ENCODE results near the gene CDRT4. TPM values are rescaled to one million over a fixed set of nuclear protein-coding genes. Genes with fewer than 3 reads are reported as not detected.

Gene CDRT4
- total and polyA plus RNA-seq, 2 experiments from 2014 or later: 6.5 to 13.0 TPM

GRCh38 chr17:15399443-15399842 lies 68.0 kb downstream of the CDRT4 start (continued):
- no peak for TF ChIP-seq ZNF462 (CRISPR knock-in tag; IDR thresholded peaks at IDR 0.05)
- no peak for TF ChIP-seq EZH2phosphoT487 (IDR thresholded peaks at IDR 0.05; ENCODE audit: unreplicated experiment)
- no peak for TF ChIP-seq JUNB (IDR thresholded peaks at IDR 0.05; ENCODE audit: unreplicated experiment)
- no peak for TF ChIP-seq CTCF (conservative IDR thresholded peaks at IDR 0.05; ENCODE audit: low read depth in 2 of 2)
- TF ChIP-seq ZNF331 (CRISPR knock-in tag; IDR thresholded peaks at IDR 0.05; ENCODE audit: low read depth): no peak
- TF ChIP-seq POLR2AphosphoS5 (IDR thresholded peaks at IDR 0.05; ENCODE audit: low read depth): no peak
- no peak for TF ChIP-seq NANOG (IDR thresholded peaks at IDR 0.05; ENCODE audit: borderline replicate concordance)

GRCh38 chr17:15398736-15399331 lies 68.6 kb downstream of the CDRT4 start:
- no peak overlapping the region; the same call in 1 of the 2 replicates for H2AFZ ChIP-seq
- H3K27me3 ChIP-seq (ENCODE audit: insufficient read depth): no peaks in the 10 kb centered on the region
- no peaks in the 10 kb centered on the region for H3K4me1 Mint-ChIP-seq
- no peak overlapping the region for H3K4me2 ChIP-seq
- H3K27ac Mint-ChIP-seq: no peak overlapping the region
- no peak for DNase-seq (ENCODE audit: low spot score)
- H3K36me3 Mint-ChIP-seq (ENCODE audit: low read depth): no peaks in the 10 kb centered on the region
- H3K4me3 ChIP-seq: no peak overlapping the region
- H3K27ac ChIP-seq (ENCODE audit: low read depth): no peak overlapping the region
- H4K20me1 ChIP-seq (replicated peaks; ENCODE audit: insufficient read depth): no peaks in the 10 kb centered on the region
- no peaks in the 10 kb centered on the region for H3F3A ChIP-seq (replicated peaks; ENCODE audit: low read depth)
- H3K9me2 ChIP-seq (ENCODE audit: insufficient read depth): no peaks in the 10 kb centered on the region
- ATAC-seq: no peak
- no peaks in the 10 kb centered on the region for H3K36me3 ChIP-seq (ENCODE audit: insufficient read depth)
- H3K4me3 Mint-ChIP-seq: no peak overlapping the region
- no peaks in the 10 kb centered on the region for H3K4me1 ChIP-seq (ENCODE audit: insufficient read depth)
- no peaks in the 10 kb centered on the region for H3K9me3 Mint-ChIP-seq
- peaks cover 6% of the 10 kb centered on the region for H3K27me3 Mint-ChIP-seq (ENCODE audit: insufficient read depth, low read depth, poor library complexity)
- no peaks in the 10 kb centered on the region for H3K79me2 ChIP-seq (replicated peaks; ENCODE audit: insufficient read depth)
- no peak for TF ChIP-seq EZH2 (IDR thresholded peaks at IDR 0.05; ENCODE audit: low read depth, unreplicated experiment)
- TF ChIP-seq ETS1 (IDR thresholded peaks at IDR 0.05): no peak
- no peak for TF ChIP-seq STAT1 (IDR thresholded peaks at IDR 0.05; ENCODE audit: unreplicated experiment)
- no peak for TF ChIP-seq JUNB (IDR thresholded peaks at IDR 0.05; ENCODE audit: unreplicated experiment)
- TF ChIP-seq REST (IDR thresholded peaks at IDR 0.05; ENCODE audit: unreplicated experiment): no peak

Data from GM23338 (cell line).